ENCODE measurements around the gene ETV6. TPM values are rescaled to one million over a fixed set of nuclear protein-coding genes. Genes with fewer than 3 reads are reported as not detected.

The ETV6 gene
- total RNA-seq, 4 donors from 2014 or later = 17.7 to 27.1 (median 25.0) TPM

GRCh38 chr12:11718768-11719253 is 69.3 kb downstream of the ETV6 start:
- TF ChIP-seq, protein P1, sequence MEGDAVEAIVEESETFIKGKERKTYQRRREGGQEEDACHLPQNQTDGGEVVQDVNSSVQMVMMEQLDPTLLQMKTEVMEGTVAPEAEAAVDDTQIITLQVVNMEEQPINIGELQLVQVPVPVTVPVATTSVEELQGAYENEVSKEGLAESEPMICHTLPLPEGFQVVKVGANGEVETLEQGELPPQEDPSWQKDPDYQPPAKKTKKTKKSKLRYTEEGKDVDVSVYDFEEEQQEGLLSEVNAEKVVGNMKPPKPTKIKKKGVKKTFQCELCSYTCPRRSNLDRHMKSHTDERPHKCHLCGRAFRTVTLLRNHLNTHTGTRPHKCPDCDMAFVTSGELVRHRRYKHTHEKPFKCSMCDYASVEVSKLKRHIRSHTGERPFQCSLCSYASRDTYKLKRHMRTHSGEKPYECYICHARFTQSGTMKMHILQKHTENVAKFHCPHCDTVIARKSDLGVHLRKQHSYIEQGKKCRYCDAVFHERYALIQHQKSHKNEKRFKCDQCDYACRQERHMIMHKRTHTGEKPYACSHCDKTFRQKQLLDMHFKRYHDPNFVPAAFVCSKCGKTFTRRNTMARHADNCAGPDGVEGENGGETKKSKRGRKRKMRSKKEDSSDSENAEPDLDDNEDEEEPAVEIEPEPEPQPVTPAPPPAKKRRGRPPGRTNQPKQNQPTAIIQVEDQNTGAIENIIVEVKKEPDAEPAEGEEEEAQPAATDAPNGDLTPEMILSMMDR (IDR thresholded peaks at IDR 0.05) = no peak
- TF ChIP-seq POLR2A (IDR thresholded peaks at IDR 0.05) = no peak
- no peak for DNase-seq (ENCODE audit: low spot score in 2 of 2)
- 67 to 73% methylated on average over 6 of the region's 6 CpGs for WGBS, 2 donors
- intact Hi-C loops (cut with DNase I; ENCODE audit: low total_unique reads) = no loop called here
- no peak overlapping the region for H3K4me3 ChIP-seq (ENCODE audit: low read depth, poor library complexity, severe bottlenecking)

DNA sequence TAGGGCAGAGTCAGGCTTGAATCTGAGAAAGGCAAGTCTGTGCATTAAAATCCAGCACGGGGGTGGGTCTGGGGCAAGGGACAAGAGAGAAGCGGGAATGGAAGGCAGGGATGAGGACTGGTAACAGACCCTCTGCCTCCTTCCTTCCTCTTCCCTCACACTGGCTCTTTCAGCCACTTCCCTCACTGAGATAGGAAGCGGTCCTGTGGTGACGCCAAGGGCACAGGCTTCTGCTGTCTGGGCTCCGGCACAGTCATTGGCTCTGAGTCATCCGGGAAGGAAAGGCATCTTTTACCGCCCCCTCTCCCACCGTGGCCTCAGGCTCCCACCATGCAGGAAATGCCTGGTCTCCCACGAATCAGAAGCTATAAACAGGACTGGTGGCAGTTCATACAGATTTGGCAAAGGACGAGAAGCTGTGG is 70.2 kb downstream of the ETV6 start:
- TF ChIP-seq, protein P1 (IDR thresholded peaks at IDR 0.05) = no peak
- TF ChIP-seq POLR2A (IDR thresholded peaks at IDR 0.05) = no peak
- WGBS, 2 donors = 45 to 52% methylated on average over 10 of the region's 10 CpGs

GRCh38 chr12:11722071-11722470 is 72.6 kb downstream of the ETV6 start:
- 79 to 80% methylated on average over 2 of the region's 2 CpGs for WGBS, 2 donors
- DNase-seq (ENCODE audit: low spot score in 2 of 2) = no peak
- TF ChIP-seq POLR2A (IDR thresholded peaks at IDR 0.05) = no peak
- TF ChIP-seq, protein P1 (IDR thresholded peaks at IDR 0.05) = no peak
- intact Hi-C loops (cut with DNase I; ENCODE audit: low total_unique reads) = no loop called here
- no peak overlapping the region for H3K4me3 ChIP-seq (ENCODE audit: low read depth, poor library complexity, severe bottlenecking)

More for the DNA sequence above, 70.2 kb downstream of the ETV6 start:
- no peak overlapping the region for H3K4me3 ChIP-seq (ENCODE audit: low read depth, poor library complexity, severe bottlenecking)
- intact Hi-C loops (cut with DNase I; ENCODE audit: low total_unique reads) = no loop called here
- peak in 1 of 2 donors; percentile 35 for DNase-seq (ENCODE audit: low spot score in 2 of 2)

GRCh38 chr12:11722578-11723138 is 73.2 kb downstream of the ETV6 start:
- intact Hi-C loops (cut with DNase I; ENCODE audit: low total_unique reads) = no loop called here
- TF ChIP-seq POLR2A (IDR thresholded peaks at IDR 0.05) = no peak
- TF ChIP-seq, protein P1 (IDR thresholded peaks at IDR 0.05) = no peak
- DNase-seq (ENCODE audit: low spot score in 2 of 2) = no peak
- 92 to 93% methylated on average over 8 of the region's 8 CpGs for WGBS, 2 donors
- no peak overlapping the region for H3K4me3 ChIP-seq (ENCODE audit: low read depth, poor library complexity, severe bottlenecking)

DNA sequence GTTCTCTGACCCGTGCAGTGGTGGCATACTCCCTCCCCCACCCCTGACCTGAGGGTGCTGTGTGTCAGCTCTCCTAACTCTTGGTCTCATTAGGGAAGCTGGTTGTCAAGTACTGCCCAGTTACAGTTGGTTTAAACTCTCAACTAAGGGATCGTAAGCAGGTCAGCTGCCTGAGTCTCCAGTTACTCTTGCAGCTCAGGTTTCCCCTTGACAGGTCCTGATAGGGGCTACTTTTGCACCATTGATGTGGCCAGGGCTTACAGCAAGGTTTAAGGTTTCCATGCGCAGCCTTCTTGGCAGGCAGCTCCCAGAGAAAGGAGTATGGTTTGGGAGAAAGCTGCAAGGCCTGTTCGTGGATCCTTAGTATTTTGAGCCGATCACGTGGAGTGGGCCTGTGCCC is 74.5 kb downstream of the ETV6 start:
- 65 to 70% methylated on average over 6 of the region's 6 CpGs for WGBS, 2 donors
- no peak overlapping the region for H3K4me3 ChIP-seq (ENCODE audit: low read depth, poor library complexity, severe bottlenecking)
- TF ChIP-seq, protein P1 (IDR thresholded peaks at IDR 0.05) = no peak
- TF ChIP-seq POLR2A (IDR thresholded peaks at IDR 0.05) = no peak
- intact Hi-C loops (cut with DNase I; ENCODE audit: low total_unique reads) = no loop called here
- DNase-seq (ENCODE audit: low spot score in 2 of 2) = no peak

GRCh38 chr12:11724888-11725311 is 75.4 kb downstream of the ETV6 start:
- TF ChIP-seq POLR2A (IDR thresholded peaks at IDR 0.05) = no peak
- TF ChIP-seq, protein P1 (IDR thresholded peaks at IDR 0.05) = no peak
- DNase-seq (ENCODE audit: low spot score in 2 of 2) = no peak
- no peak overlapping the region for H3K4me3 ChIP-seq (ENCODE audit: low read depth, poor library complexity, severe bottlenecking)
- intact Hi-C loops (cut with DNase I; ENCODE audit: low total_unique reads) = no loop called here
- WGBS, 2 donors = 36 to 40% methylated on average over 7 of the region's 7 CpGs

Measured in lower leg skin (tissue), 4 donors.